HG02943 (cell line): ENCODE results near the gene HOXA7.

ENCODE experiments used
- ATAC-seq: cut with Tn5 transposase; IDR thresholded peaks from one replicate; pipeline ENCODE4 v1.9.1; 2021; ENCODE audit warnings: mild to moderate bottlenecking, low read depth, moderate library complexity; ENCODE audit not compliant: unreplicated experiment

HOXA7 gene

DNA sequence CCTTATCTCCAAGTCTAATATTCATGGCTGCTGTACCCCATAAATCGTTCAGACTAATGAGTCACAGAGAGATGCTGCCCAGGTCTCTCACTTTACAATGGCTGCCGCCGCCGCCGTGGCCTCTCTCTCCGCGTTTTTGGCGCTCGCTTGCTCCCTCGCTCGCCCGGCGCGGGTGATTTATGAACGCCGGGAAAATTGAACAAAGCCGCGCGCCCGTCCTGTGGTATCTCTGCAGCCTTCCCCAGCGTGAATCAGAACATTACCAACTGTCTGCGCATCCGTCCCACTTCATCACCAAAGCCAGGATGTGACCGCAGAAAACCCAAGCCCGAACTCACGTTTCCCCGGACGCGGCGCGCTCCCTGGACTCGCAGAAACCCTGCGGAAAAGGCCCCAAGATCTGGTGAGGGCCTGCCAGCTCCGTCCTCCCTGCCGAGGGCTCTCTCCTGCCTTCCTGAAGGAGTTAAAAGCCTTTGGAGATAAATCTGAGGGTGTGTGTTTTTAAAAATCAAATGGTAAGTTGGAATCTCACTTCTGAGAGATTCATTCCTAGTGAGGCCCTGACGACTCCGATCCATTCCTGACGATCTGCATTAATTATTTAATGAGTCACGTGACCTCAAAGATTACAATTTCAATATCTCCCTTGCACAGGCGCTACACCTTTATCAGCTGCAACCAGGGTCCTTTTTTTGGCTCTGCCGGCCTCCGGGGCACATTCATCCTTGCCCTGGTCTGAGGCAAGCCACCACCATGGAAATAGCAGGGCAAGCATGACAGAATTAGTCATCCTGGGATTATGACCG, 32.2 kb downstream of the HOXA7 start:
- no peak for ATAC-seq

DNA sequence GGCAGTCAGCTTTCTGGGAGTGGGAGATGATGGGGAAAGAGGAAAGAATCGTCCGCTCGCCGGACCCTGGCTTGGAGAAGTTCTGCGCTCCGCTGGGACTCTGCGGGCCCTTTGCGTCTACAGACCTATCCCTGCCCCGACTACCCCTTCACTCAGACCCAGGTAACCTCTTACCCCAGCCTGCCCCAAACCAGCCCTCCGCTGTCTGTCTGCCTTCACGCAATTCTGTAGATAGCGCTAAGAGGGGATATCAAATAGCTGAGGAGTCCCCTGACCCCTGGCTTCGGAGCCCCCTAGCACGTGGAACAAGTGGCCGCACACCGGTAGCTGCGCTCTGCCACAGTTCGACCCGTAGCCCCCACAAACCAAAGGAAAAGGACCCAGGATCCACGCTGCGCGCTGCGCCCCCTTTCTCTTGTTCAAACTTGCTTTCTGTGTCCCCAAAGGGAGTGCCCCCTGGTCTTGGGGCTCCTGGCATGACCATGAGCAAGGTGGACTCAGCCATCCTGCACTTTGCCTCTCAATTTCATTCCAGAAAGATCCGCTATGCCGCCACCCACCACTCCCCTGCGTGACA, 32.9 kb downstream of the HOXA7 start:
- no peak for ATAC-seq

DNA sequence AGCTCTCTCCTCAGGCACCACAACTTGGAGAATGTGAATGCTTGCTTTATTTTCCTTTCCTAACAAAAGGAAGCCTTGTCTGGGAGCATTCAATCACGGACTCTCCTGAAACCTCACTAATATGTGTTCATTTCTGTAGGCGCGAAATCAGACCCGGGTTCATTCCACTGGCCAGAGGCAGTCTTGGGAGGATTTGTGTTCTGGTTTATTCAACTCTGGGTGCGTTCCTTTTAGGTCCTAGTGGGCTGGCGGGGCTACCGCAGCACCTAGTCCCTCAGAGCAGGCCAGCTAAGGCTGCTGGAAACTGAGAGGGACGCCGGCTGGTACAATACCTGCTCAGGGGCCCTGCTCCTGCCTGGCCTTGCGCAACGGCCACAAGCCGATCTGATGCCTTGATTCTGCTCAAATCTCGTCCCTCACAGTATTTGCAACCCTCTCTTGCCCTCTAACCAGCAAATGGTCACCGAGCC, 33.4 kb downstream of the HOXA7 start:
- no peak for ATAC-seq

DNA sequence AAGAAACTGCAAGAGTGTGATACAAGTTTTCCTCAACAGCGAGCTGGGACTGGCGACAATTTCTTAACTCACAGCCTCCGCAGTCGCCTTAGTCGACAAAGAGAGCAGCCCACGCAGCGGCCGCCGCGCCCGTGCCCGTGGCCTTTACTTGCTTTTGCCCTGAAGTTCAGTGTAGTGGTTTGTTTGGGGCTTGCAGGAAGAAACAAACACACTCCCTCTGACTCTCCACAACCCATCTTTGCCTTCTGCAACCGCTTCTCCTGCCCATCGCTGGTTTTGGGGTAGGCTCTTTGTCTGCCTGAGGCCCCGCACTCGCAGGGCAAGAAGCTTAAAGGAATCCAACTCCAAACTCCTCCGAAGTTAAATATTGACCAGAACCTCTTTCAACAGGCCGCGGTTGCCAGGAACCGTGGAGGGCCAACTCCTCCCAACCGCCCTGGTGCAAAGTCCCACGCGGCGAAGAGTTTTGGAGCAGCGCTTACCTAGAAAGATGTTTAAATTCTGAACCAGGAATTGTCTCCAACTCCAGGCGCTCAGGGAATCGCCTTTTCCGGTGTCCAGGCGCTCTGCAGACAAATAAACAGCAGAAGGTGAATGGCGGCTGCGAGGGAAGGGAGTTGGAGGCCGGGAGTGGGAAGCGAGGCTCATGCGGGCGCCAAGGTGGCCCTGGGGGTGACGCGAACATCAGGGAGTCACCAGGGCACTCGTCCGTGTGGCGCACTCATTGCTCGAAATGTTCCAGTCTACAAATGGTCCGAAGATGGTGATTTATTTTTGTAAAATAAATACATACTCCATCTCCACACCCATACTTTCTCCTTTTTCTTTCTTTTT, 34.2 kb downstream of the HOXA7 start:
- ATAC-seq, result no peak

DNA sequence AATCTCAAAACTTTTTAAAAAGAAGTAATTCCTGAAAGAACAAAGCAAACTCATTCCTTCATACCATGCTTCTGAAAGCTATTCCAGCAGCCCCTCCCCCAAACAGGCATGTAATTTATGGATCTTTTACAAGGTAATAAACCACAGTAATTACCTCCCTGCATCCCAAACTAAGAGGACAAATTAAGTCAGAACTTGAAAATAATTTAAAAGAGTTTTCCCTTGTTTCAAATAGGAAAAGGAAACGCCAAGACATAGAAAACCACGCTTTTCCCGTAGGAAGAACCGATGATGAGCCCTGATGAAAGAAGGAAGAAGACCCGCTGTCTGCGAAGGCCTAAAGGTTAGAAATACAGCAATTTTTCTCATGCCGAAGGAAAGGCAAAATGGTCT, 34.8 kb downstream of the HOXA7 start:
- ATAC-seq, result no peak

DNA sequence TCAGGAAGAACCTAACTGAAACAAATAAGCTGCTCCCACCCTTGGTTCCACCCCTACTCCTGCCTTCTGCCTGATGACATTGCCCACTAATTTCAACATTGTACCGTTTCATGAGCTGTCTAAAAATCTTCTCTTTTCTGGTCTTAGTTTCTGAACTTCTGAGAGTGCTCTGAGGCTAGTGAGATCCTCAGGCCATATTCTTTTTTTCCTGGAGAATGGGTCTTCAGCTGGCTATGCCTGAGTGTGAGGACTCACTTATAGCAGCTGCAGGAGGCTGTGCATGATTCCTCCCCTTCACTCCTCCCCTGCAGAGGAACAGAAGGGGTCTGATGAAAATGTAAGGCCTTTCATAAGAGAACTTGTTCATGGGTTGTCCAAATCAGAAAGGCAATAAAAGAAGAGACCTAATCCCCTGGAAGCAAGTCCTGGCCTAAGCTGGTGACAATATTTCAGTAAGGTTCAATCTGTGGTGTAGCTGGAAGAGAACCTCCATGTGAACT, 37.0 kb downstream of the HOXA7 start:
- ATAC-seq, result no peak

DNA sequence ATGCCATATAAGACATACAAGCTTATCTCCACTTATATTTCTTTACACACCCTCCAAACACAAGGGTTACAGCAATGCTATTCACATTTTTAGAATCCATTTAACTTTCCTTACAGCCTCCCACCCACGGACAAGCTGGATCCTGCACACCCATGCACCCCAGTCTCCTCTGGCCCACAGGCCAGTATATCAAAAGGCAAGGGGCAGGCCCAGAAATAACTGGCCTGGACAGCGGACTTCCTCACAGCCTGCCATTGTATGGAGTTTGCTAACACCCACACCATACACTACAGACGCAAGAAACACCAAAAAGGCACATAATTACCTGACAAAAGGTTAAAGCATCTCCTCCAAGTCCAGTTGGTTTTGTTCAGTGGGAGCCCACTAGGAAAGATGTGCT, 37.9 kb downstream of the HOXA7 start:
- no peak for ATAC-seq

DNA sequence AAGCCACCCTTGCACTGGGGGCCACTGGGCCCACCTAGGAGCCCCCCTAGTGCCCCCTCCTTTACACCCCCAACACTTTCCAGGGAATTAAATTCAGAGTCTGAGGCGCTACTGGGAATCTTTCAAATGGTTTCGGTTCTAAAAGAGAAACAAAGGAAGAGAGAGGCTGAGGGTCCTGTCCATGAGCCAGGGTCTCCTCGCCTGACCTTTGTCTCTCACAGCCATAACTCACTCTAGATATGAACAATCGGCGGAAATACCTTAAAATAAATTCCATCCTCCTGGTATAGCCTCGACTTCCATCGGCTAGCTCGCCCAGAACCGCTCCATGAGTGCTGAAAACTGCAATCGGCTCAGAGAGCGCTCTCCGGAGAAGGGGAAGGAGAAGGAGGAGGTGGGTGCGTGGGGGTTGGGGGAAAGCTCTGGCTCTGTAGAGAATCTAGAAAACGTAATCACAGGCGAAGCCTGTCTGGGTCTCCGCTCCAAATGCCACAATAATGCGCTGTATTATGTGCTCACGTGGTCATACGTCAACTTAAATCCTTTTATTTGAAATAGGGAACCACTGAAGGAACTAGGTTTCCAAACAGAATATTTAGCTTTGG, 38.5 kb downstream of the HOXA7 start:
- ATAC-seq, result no peak

DNA sequence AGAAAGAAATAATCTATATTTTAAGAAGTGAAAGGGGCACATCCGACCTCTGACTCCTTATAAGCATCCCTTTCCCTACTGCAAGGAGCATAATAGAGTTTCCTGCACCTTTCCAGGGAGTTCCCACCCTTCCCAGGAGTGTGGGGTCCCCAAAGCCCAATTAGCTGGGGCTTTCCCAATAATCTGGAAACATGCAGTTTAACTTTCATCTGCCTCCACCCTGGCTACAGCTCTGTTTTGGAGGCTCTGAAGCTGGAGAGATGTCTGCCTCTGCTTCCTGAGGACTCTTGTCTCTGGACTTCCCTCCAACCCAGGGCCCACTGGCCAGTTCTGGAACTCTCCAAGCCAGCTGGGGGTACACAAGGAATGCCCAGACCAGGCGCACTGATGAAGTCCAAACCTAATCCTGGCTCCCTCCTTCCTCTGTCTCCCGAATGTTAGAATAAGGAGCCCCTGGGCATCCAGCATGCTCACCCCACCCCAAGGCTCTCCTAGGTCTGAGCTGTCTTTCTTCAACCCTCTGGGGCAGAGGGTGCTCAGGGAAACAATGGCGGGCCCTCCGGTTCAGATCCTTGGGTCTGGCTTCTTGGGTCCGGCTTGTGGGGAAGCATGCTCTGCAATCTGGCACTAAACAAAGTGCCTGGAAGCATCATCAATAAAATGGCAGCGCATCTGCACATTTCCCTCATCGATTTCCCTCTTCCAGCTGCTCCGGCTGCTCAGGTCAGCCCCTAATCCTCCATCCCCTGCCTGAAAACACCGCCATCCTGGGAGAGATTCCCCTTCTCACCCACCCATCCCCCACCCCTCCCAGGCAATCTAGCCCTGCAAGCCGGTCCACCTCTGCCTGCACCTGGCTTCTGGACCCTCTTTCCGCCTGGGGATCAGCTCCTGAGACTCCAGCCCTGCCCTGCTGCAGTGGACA, 39.3 kb downstream of the HOXA7 start:
- no peak for ATAC-seq

DNA sequence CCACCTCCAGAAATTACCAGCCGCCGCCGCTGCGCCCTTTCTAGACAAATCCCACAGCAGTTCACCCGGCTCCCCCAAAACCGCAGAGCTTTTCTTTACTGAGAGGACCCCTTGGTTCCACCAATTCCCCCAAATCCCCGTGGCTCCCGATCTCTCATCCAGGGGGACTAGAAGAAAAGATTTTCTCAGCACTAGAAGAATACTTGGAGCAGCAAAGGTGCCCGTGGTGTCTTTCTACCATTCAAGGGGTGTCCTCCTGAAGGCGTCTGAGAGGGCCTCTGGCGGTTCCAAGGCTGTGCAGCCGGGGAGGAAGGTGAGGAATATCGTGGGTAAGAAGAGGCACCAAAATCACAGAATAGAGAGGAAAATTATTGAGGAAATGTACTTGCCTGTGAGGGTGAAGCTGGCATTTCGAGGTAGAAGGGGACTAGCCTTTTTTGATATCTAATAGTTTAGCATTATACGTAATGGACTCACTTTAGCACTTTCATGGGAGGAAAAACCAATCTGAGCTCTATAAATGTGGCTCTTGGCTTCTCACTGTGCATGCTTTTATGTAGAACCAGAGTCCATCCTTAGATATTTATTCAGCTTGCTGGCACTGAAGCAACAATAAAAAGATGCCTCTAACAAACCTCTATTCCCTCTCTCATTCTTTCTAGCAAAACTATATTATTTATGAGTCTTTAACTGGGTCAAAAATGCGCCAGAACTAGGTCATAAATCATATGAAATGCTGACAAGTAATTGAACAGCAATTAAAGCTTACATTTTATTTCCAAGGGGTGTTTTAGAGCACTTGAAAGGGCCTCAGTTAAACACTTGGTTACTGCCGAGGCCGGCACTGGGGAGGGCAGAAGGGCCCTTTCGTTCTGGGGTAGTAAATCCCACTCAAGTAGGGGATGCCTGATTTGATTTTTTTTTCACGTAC, 40.2 kb downstream of the HOXA7 start:
- no peak for ATAC-seq

DNA sequence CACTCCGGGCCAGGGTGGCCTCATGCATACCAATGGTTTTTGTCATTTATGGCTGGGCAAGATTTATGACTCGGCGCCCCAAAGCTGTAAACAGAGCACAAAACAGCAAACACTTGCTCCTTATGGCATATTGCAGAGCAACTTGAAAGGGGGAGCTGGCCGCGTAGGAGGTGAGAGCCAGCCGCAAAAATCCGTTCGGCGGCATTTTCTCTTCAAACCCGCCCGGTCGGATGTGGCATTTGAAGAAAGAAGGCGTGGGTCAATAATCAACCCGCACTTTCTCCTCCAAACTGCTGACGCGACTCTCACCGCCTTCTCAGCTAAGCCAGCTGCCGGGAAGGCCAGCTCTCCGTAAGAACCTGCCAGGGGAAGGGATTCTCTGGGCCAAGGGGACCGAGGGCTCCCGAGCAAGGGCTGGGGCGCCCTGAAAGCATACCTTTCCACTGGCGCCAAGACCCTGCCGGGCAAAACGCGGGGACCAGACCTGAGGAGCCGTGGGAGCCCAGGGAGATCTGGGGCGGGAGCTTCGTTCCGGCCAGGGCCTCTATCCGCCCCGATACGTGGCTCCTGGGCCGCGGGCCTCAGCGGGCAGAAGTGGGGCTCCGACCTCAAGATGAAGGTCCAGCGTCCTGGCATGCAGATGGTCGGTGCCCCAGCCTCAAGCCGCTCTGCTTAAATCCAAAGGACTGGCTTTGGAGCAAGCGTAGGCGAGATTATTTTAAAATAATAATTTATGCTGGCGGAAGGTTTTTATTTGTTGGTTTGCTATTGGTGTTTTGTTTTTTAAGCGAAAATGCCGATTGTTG, 41.1 kb downstream of the HOXA7 start:
- no peak for ATAC-seq

DNA sequence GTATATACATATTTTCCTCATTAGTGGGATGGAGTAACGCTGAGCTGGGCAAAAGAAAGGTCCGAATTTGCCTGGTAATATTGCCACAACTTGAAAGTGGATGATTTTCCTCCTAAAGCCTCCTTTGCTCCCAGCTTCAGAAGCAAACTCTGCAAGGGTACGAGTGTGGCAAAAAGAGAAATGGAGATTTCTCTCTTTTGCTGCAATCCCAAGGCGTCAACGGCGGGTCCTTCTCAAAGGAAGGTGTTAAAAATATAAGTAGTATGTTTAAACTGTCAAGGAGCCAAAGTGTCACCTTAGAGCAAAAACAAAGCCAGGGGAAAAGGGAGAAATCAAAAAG, 41.6 kb downstream of the HOXA7 start:
- ATAC-seq, result no peak

DNA sequence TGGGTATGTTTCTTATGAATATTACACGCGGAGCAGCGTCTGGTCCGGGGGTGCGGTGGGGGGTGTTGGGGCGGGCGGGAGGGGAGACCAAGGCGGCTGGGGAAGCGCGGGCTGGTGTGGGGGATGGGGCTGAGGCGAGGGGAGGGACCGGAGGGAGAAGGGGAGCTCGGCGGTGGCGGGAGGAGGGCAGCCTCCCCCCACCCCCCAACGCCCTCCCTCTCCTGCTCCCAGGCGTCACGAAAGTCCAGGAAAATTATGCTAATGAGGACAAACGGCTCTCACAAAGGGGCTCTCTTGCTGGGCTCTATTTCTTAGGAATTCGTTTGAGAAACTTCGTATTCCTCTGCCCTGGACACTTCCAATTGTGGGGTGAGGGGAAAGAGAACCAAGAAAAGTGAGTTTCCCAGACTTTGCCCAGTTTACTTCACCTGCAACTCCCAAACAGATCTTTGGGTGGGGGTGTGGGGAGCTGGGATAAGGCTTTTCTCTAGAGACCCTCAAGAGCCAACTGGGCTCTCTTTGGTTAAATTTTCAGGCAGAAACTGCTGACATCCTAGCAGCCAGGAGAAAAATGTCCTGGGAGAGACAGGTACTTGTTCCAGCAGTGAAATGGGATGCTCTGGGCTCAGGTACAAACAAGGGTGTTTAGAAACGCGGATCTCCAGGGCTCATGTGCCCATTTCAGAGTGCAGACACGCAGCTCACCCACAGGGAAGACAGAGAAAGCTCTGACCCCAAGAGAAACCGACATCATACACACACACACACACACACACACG, 42.3 kb downstream of the HOXA7 start:
- ATAC-seq, result no peak

DNA sequence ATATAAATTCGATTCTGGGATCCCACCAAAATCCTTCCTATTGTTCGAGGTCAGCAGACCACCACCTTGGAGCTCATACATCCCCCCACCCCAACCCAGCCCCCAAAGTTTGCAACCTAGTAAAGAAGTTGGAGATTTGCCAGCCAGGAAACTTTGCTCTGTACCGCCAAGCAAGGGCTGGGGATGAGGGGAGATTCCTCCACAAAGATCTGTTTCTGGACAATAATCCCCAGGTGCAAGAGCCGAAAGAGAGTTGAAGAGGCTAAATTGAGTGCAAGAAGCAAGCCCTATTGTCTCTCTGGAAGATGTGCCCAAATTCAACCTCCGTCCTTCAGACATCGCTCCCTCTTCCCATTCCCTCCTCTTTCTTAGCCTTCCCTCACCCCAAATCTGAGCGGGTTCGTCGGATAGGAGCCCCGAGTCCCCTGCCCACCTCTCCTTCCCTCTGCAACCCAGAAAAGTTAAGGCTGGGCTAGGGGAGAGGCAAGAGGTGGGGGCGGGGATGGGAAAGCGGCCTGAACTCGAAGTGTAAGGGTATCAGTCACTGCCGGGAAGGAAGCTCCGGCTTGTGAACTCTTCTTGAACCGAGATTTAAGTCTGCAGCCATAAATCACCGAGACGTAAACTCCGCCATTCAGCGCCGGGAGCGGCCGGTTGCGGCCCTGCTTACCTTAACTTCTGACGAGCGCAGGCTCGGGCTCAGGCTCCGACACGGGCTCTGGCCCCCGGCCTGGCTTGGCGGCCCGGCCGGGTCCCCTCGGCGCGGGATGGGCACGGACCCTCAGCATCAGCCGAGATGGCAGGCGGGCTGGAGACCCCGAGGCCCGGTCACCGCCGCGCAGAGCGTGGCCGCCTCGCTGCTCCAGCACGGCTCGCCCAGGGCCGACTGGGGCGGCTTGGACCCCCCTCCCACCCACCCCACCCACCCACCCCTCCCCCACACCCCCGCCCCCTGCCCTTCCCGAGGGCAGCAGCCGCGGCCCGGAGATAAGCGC, 43.2 kb downstream of the HOXA7 start:
- ATAC-seq, result no peak

DNA sequence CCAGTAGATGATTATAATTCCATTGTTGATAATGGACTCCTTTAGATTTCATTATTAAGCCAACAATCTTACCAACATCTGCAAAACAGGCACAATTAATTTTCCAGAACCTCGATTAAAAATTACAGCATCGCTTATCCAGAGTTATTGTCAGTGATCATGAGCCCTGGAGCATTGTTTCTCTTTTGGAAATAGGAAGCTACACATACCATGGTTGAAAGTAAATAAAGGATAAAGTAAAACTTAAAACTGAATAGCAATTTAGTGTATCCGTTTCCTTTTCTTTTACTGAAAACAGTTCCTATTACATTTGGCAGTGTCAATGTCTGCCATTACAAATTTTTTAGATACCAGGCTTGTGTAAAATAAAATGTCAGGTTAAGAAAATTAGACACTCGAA, 44.1 kb downstream of the HOXA7 start:
- no peak for ATAC-seq

DNA sequence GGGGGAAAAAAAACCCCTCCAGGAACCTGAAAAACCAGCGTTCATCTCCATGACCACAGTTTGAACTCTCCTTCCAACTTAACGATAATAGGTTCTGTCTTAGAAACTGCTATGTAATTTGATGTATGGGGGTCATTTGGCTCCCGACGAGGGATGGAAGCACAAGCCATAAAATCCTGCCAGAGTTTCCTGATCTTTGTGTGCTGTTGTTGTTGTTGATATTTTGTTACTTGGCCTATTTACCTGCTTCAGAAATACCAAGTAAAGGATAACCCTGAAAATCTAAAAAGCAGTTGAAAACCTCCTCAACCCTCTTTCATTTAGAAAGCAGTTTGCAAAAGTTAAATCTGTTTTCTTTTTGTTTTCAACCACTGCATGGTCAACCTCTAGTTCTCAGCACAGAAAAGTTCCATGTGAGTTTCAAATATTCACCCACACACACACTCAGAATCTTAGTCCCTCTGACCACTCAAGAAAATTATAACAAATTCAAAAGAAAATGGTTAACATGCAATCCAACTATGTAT, 44.7 kb downstream of the HOXA7 start:
- ATAC-seq, result no peak
